Keratinocyte (primary cell): ENCODE results near the gene KCNIP3. TPM values are rescaled to one million over a fixed set of nuclear protein-coding genes. Genes with fewer than 3 reads are reported as not detected.

Experiments used
- DNase-seq: peaks from one replicate; pipeline ENCODE4 v3.0.0-alpha.2; 2011; ENCODE audit warnings: low read depth, missing footprints, low spot score
- FAIRE-seq: peaks from 2 replicates; lab custom pipeline; 2011; peaks lifted over from hg19 to GRCh38; lab: Jason Lieb, UNC
- H2AFZ ChIP-seq: 2 replicates; pipeline ENCODE4 v1.6.0; 2012; ENCODE audit warnings: low read length, control low read depth, inconsistent platforms; ENCODE audit not compliant: control insufficient read depth
- H3K27ac ChIP-seq: 2 replicates; pipeline ENCODE4 v1.5.1; 2011; ENCODE audit warnings: low read length; ENCODE audit not compliant: control insufficient read depth, insufficient read depth
- H3K27me3 ChIP-seq: 3 replicates; pipeline ENCODE4 v1.6.0; 2011; ENCODE audit warnings: low read length; ENCODE audit not compliant: control insufficient read depth, insufficient read depth; ENCODE audit errors: extremely low read depth
- H3K36me3 ChIP-seq, 2 experiments: 2 replicates in 1 of 2; 3 replicates in 1 of 2; pipeline ENCODE4 v1.5.1; 2011; ENCODE audit warnings: low read length in 2 of 2, mild to moderate bottlenecking in 1 of 2; ENCODE audit not compliant: control insufficient read depth in 2 of 2, insufficient read depth in 2 of 2; ENCODE audit errors: extremely low read depth in 1 of 2
- H3K4me1 ChIP-seq: 3 replicates; pipeline ENCODE4 v1.5.1; 2011; ENCODE audit warnings: low read length; ENCODE audit not compliant: control insufficient read depth, insufficient read depth; ENCODE audit errors: extremely low read depth
- H3K4me2 ChIP-seq: 3 replicates; pipeline ENCODE4 v1.6.0; 2011; ENCODE audit warnings: low read depth, low read length; ENCODE audit not compliant: control insufficient read depth, insufficient read depth; ENCODE audit errors: extremely low read depth
- H3K4me3 ChIP-seq, 3 experiments: fragments of 200-600 bp in 1 of 3; sonication (generic) in 1 of 3; 2 replicates in 2 of 3; 3 replicates in 1 of 3; pipeline ENCODE4 v1.5.1; 2011 to 2016; ENCODE audit warnings: low read length in 3 of 3, mild to moderate bottlenecking in 3 of 3, control low read depth in 2 of 3, inconsistent platforms in 1 of 3, low read depth in 1 of 3, mixed read lengths in 1 of 3, mixed run types in 1 of 3, moderate library complexity in 1 of 3; ENCODE audit not compliant: control insufficient read depth in 2 of 3, insufficient read depth in 2 of 3; ENCODE audit errors: extremely low read depth in 1 of 3
- H3K79me2 ChIP-seq: 2 replicates; pipeline ENCODE4 v1.6.0; 2012; ENCODE audit warnings: low read length; ENCODE audit not compliant: control insufficient read depth, insufficient read depth
- H3K9ac ChIP-seq: 3 replicates; pipeline ENCODE4 v1.6.0; 2011; ENCODE audit warnings: low read length; ENCODE audit not compliant: control insufficient read depth, insufficient read depth; ENCODE audit errors: extremely low read depth
- H3K9me1 ChIP-seq: 3 replicates; pipeline ENCODE4 v1.6.0; 2011; ENCODE audit warnings: low read length; ENCODE audit not compliant: control insufficient read depth, insufficient read depth; ENCODE audit errors: extremely low read depth
- H3K9me3 ChIP-seq: 2 replicates; pipeline ENCODE4 v1.5.1; 2012; ENCODE audit warnings: low read depth, low read length; ENCODE audit not compliant: control insufficient read depth
- H4K20me1 ChIP-seq: 3 replicates; pipeline ENCODE4 v1.6.0; 2011; ENCODE audit warnings: low read length; ENCODE audit not compliant: control insufficient read depth, insufficient read depth; ENCODE audit errors: extremely low read depth
- EZH2 ChIP-seq: IDR thresholded peaks from one replicate; pipeline ENCODE4 v1.6.1; 2012; ENCODE audit warnings: inconsistent platforms, mild to moderate bottlenecking, low read length, moderate library complexity
- dilution Hi-C: fragments of 300-500 bp; cut with MboI; formaldehyde crosslinking; loops from one replicate; pipeline ENCODE4 v1.7.0; 2020; ENCODE audit warnings: low sequenced_read_pairs; ENCODE audit not compliant: extremely low pct_ligation_motif_present
- polyA plus RNA-seq, 5 experiments: library from polyadenylated mRNA; depleted of rRNA in 3 of 5; stranded (reverse) in 3 of 5; stranded (forward) in 1 of 5; unstranded in 1 of 5; fragments of >200 nt; gene quantifications; 1 replicate in 1 of 5; 2 replicates in 3 of 5; 3 replicates in 1 of 5; pipeline versions ENCODE4 v1.2.1 to v1.2.3, GENCODE V29; 2011 to 2012; ENCODE audit warnings: missing spikeins in 2 of 5, low read depth in 1 of 5, low replicate concordance in 1 of 5
- TF ChIP-seq, protein P1 (sequence below), 3 experiments: IDR thresholded peaks in 1 of 3; conservative IDR thresholded peaks in 1 of 3; optimal IDR thresholded peaks in 1 of 3; 2 replicates in 2 of 3; 3 replicates in 1 of 3; pipeline versions ENCODE3 to v1.5.1; 2011; ENCODE audit warnings: low read length in 3 of 3, mild to moderate bottlenecking in 3 of 3, moderate library complexity in 2 of 3, control low read depth in 1 of 3, inconsistent platforms in 1 of 3; ENCODE audit not compliant: insufficient read depth in 2 of 3; ENCODE audit errors: extremely low read depth in 1 of 3

The KCNIP3 gene
- polyA plus RNA-seq, 1 donor (not counting 4 experiments of a cell fraction or from before 2014, with no cell fraction given), result 0.66 TPM

DNA sequence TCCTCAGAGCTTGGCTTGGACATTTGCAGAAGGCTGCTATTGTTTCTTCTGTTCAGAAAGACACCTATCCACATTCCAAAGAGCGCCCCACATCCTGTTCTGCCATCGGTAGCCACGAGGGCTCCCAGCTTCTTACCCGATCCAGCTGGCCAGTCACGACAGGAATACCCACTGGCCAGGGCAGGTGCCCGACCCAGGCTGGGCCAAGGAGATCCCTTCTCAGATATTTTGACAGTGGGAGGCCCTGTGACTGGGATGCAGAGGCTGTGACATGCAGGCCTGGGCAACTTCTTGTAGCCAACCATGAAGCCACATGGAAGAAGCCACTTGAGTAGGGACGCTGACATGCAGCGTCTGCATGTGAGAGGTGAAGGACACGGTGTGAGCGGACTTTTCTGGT lies 34.5 kb downstream of the KCNIP3 start:
- FAIRE-seq (no peak), DNase-seq (no peak)
- no peak overlapping the region for H3K4me2 ChIP-seq
- no peaks in the 10 kb centered on the region for H3K9me3 ChIP-seq
- H3K4me1 ChIP-seq, result peaks cover 17% of the 10 kb centered on the region
- H3K27ac ChIP-seq, result no peak overlapping the region
- no peak overlapping the region for H2AFZ ChIP-seq
- no peaks in the 10 kb centered on the region for H4K20me1 ChIP-seq
- no peak overlapping the region for H3K4me3 ChIP-seq
- dilution Hi-C loops, result no loop called here
- no peak overlapping the region for H3K9ac ChIP-seq
- no peaks in the 10 kb centered on the region for H3K36me3 ChIP-seq
- H3K79me2 ChIP-seq, result no peaks in the 10 kb centered on the region
- no peak for TF ChIP-seq EZH2
- TF ChIP-seq, protein P1, sequence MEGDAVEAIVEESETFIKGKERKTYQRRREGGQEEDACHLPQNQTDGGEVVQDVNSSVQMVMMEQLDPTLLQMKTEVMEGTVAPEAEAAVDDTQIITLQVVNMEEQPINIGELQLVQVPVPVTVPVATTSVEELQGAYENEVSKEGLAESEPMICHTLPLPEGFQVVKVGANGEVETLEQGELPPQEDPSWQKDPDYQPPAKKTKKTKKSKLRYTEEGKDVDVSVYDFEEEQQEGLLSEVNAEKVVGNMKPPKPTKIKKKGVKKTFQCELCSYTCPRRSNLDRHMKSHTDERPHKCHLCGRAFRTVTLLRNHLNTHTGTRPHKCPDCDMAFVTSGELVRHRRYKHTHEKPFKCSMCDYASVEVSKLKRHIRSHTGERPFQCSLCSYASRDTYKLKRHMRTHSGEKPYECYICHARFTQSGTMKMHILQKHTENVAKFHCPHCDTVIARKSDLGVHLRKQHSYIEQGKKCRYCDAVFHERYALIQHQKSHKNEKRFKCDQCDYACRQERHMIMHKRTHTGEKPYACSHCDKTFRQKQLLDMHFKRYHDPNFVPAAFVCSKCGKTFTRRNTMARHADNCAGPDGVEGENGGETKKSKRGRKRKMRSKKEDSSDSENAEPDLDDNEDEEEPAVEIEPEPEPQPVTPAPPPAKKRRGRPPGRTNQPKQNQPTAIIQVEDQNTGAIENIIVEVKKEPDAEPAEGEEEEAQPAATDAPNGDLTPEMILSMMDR (optimal IDR thresholded peaks at IDR 0.05 in 1 of 3, IDR thresholded peaks at IDR 0.05 in 1 of 3, conservative IDR thresholded peaks at IDR 0.05 in 1 of 3; ENCODE audit: extremely low read depth in 1 of 3, insufficient read depth in 2 of 3, low read length in 3 of 3), result no peak
- no peaks in the 10 kb centered on the region for H3K9me1 ChIP-seq
- H3K27me3 ChIP-seq, result no peaks in the 10 kb centered on the region

DNA sequence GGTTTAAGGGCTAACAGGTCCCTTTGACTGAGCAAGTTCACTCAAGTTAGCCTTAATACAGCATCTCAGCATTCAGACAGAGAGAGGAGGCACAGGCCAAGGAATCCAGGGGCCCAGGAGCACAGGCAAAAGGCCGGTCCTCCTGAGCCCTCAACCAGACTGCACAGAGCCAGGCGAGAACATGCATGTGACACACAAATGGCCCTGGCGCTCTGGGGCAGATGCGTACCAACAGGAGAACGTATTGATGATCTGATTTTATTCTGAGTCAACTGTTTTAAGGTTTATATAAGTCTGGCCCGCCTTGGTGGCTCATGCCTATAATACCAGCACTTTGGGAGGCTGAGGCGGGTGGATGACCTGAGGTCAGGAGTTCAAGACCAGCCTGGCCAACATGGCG lies 34.9 kb downstream of the KCNIP3 start:
- Histone ChIP-seq H3K4me2 (no peak overlapping the region), H3K36me3 (no peaks in the 10 kb centered on the region), H3K9me3 (no peaks in the 10 kb centered on the region), H3K4me3 (no peak overlapping the region), H4K20me1 (no peaks in the 10 kb centered on the region), H3K27ac (no peak overlapping the region), H3K9me1 (no peaks in the 10 kb centered on the region), H3K4me1 (peaks cover 17% of the 10 kb centered on the region), H2AFZ (no peak overlapping the region), H3K27me3 (no peaks in the 10 kb centered on the region), H3K9ac (no peak overlapping the region), H3K79me2 (no peaks in the 10 kb centered on the region)
- no peak for TF ChIP-seq EZH2
- TF ChIP-seq, protein P1 (optimal IDR thresholded peaks at IDR 0.05 in 1 of 3, IDR thresholded peaks at IDR 0.05 in 1 of 3, conservative IDR thresholded peaks at IDR 0.05 in 1 of 3; ENCODE audit: extremely low read depth in 1 of 3, insufficient read depth in 2 of 3, low read length in 3 of 3), result no peak
- no peak for DNase-seq
- dilution Hi-C loops, result no loop called here
- FAIRE-seq, result no peak
